Dedifferentiated amniotic fluid mesenchymal stem cell (primary cell): Measurements from ENCODE around the gene ADTRP.
"Not testable (repeated sequence)": the region's sequence is repeated elsewhere in the genome, so short reads cannot be mapped to it uniquely, and the experiment has no call there.

ENCODE experiments used
- DNase-seq: peaks from one replicate; pipeline ENCODE4 v3.0.0-alpha.2; 2016; ENCODE audit errors: extremely low spot score

ADTRP gene

GRCh38 chr6:11803591-11803971 lies 25.0 kb upstream of the ADTRP start:
- no peak for DNase-seq

DNA sequence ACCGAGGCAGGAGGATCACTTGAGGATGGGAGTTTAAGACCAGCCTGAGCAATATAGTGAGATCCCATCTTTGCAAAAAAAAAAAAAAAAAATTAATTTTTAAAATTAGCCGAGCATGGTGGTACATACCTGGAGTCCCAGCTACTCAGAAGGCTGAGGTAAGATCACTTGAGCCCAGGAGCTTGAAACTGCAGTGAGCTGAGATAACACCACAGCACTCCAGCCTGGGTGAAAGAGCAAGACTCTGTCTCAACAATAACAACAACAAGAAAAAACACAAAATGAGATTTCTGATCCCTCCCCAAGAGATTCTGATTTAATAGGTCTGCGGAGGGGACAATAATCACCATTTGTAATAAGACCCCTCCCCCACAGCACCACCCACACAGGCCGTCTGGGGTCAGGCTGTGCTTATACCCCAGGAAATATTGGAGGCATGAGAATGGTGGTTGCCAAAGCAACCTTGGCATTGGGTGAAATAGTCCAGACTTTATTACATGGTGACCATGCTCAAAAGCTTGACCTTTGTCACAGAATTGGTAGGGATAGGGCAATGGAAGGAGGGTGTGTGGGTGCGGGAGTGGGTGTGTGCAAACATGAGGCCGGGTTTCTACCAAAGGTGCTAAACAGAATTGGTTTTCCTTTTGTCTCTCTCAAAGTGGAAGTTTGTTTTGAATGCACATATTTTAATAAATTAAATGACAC lies 24.4 kb upstream of the ADTRP start:
- DNase-seq = no peak

DNA sequence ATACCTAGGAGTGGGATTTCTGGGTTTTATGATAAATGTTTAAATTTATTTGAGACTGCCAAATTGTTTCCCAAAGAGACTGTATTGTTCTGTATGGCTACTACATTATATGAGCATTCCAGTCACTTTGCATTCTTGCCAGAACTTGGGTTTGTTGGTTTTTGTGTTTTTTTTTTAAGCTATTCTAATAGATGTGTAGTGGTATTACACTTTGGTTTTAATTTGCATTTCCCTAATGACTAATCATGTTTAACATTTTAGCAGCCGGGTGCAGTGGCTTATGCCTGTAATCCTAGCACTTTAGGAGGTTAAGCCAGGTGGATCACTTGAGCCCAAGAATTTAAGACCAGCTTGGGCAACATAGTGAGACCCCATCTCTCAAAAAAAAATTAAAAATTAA lies 21.9 kb upstream of the ADTRP start:
- not testable (repeated sequence) for DNase-seq

- no peak for DNase-seq
These were observed 19.9 kb upstream of the ADTRP start for GRCh38 chr6:11798538-11798937.

DNA sequence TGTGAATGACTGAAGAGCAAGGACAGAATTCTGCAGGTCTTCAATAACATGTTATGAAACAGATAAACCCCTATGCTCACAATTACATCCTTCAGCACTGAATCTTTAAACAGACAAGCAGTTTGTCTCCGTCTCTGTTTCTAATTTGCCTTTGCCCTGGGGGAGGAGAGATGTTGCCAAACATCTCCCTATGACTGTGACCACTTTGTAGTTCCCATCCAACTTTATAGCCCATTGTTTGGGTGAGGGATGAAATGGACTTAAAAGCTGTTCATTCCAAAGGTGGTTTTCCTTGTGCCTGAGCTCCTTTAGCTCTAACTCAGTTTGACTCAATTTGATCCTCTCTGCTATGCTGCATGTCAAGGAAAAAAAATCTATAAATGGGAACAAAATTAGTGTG lies 19.5 kb upstream of the ADTRP start:
- no peak for DNase-seq

GRCh38 chr6:11796829-11797228 lies 18.2 kb upstream of the ADTRP start:
- DNase-seq = no peak

- DNase-seq = no peak
These were observed 16.8 kb upstream of the ADTRP start for GRCh38 chr6:11795403-11795802.

- DNase-seq = no peak
These were observed 14.7 kb upstream of the ADTRP start for GRCh38 chr6:11793277-11793676.

- no peak for DNase-seq
These were observed 12.9 kb upstream of the ADTRP start for GRCh38 chr6:11791354-11792107.

GRCh38 chr6:11789744-11790143 lies 11.1 kb upstream of the ADTRP start:
- DNase-seq = no peak

GRCh38 chr6:11788043-11788442 lies 9.4 kb upstream of the ADTRP start:
- no peak for DNase-seq

- DNase-seq = no peak
These were observed 7.4 kb upstream of the ADTRP start for GRCh38 chr6:11785774-11786579.

DNA sequence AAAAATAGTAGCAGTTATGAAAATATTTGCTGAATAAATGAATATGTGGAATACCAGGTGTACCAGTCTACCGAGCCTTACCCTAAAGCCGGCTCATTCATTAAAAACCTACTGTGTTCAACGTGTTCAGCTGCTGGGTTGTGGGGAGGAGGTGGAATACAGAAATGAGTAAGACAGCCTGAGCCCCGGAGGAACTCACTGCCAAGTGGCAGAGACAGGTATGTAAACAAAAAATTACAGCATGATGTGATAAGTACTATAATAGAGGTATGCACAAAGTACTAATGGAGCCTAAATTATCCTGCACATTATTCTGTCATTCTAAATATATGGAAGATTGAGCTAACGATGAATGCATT lies 6.8 kb upstream of the ADTRP start:
- no peak for DNase-seq

DNA sequence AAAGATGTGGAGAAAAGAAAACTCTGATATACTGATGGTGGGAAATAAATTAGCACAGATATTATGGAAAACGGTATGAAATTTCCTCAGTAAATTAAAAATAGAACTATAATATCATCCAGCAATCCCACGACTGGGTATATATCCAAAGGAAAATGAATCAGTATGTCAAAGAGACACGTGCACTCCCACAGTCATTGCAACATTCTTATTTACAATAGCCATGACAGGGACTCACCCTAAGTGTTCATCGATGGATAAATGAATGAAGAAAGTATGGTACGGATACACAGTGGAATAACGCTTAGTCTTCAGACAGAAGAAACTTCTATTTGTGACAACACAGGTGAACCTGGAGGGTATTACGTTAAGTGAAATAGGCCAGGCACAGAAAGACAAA lies 5.7 kb upstream of the ADTRP start:
- no peak for DNase-seq

GRCh38 chr6:11783524-11784064 lies 5.0 kb upstream of the ADTRP start:
- DNase-seq = no peak

- no peak for DNase-seq
These were observed 3.9 kb upstream of the ADTRP start for GRCh38 chr6:11782524-11782923.

- DNase-seq = no peak
These were observed 1.5 kb upstream of the ADTRP start for GRCh38 chr6:11780097-11780428.

DNA sequence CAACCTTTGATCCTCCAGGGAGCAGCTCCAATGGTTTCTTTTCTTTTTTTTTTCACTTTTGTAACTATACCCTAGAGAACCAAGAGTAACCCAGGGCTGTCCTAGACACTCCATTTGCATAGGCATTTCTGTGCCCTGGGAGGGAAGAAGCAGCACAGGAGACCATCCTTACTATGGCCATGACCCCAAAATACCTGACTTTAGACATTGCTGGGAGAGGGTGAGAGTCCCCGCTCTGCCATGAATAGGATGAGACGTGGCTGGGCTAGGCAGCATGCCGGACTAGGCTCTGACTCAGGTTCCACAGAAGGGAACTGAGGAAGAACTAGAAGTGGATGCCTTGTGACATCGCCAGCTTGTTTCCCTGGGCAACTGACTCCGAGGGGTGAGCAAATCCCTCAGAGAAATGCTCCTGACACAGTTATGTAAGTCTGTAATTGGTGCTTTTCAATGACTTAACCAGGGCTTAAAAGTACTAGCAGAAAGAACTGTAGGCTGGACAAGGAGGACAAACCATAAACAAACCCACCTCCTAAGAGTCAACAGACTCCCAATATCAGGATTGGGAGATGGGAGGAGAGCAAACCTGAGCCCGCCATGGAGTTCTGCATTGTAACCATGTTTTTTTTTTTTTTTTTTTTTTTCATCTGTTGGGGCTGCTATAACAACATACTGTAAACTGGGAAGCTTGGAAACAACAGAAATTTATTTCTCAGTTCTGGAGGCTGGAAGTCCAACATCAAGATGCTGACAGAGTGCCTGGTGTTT lies 910 bp upstream of the ADTRP start:
- no peak for DNase-seq

GRCh38 chr6:11778036-11778435 lies 567 bp downstream of the ADTRP start:
- DNase-seq = no peak

GRCh38 chr6:11775791-11776409 lies 2.7 kb downstream of the ADTRP start:
- DNase-seq = no peak

- no peak for DNase-seq
These were observed 4.2 kb downstream of the ADTRP start for GRCh38 chr6:11774426-11774825.
